Naive thymus-derived CD4-positive, alpha-beta T cell (primary cell): ENCODE results near the gene SLC4A5. TPM values are rescaled to one million over a fixed set of nuclear protein-coding genes. Genes with fewer than 3 reads are reported as not detected.

Source experiments
- ATAC-seq: fragments of 150-1000 bp; cut with Tn5 transposase; 2 replicates; pipeline ENCODE4 v1.10.0; 2021; ENCODE audit warnings: mild to moderate bottlenecking, moderate library complexity
- CTCF ChIA-PET: fragments of 350-600 bp; sonication (Branson Sonifier 250); formaldehyde crosslinking; loops from one replicate; lab custom pipeline; 2021; ENCODE audit warnings: antibody characterized with exemption; lab: Charles Lee
- POLR2A ChIA-PET: fragments of 350-600 bp; sonication (Branson Sonifier 250); formaldehyde crosslinking; loops from one replicate; lab custom pipeline; 2021; ENCODE audit warnings: antibody characterized with exemption, inconsistent platforms; lab: Charles Lee
- DNase-seq, 9 donors: peaks; one replicate each; pipeline versions ENCODE4 v3.0.0 to v3.0.0-alpha.2; 2020 to 2022; ENCODE audit warnings: mixed read lengths in 1 of 9
- H3K27ac ChIP-seq: one replicate; pipeline ENCODE4 v1.7.0; 2013; ENCODE audit warnings: mild to moderate bottlenecking, low read depth, low read length, moderate library complexity
- H3K27me3 ChIP-seq, 2 donors: one replicate each; pipeline ENCODE4 v1.7.0; 2013; ENCODE audit warnings: low read length in 2 of 2, mild to moderate bottlenecking in 2 of 2, moderate library complexity in 2 of 2; ENCODE audit not compliant: control insufficient read depth in 2 of 2, insufficient read depth in 2 of 2
- H3K36me3 ChIP-seq, 3 experiments: 1 replicate in 2 of 3; 2 replicates in 1 of 3; pipeline ENCODE4 v1.7.0; 2013; ENCODE audit warnings: low read length in 3 of 3, mild to moderate bottlenecking in 3 of 3, moderate library complexity in 1 of 3; ENCODE audit not compliant: insufficient read depth in 3 of 3, control insufficient read depth in 2 of 3
- H3K4me1 ChIP-seq, 2 donors: one replicate each; pipeline ENCODE4 v1.7.0; 2013; ENCODE audit warnings: low read length in 2 of 2, mild to moderate bottlenecking in 2 of 2, moderate library complexity in 1 of 2; ENCODE audit not compliant: control insufficient read depth in 2 of 2, insufficient read depth in 2 of 2
- H3K4me3 ChIP-seq: 2 replicates; pipeline ENCODE4 v1.7.0; 2013; ENCODE audit warnings: mild to moderate bottlenecking, low read length
- H3K9me3 ChIP-seq, 3 experiments: 1 replicate in 2 of 3; 2 replicates in 1 of 3; pipeline ENCODE4 v1.7.0; 2013; ENCODE audit warnings: low read length in 3 of 3; ENCODE audit not compliant: control insufficient read depth in 2 of 3
- H3K27ac Mint-ChIP-seq, 9 donors: one replicate each; pipeline ENCODE4 v1.8.0; 2020 to 2022; ENCODE audit warnings: mixed read lengths in 9 of 9, mild to moderate bottlenecking in 8 of 9, moderate library complexity in 5 of 9, inconsistent platforms in 2 of 9
- H3K27me3 Mint-ChIP-seq, 5 donors: one replicate each; pipeline ENCODE4 v1.8.0; 2021 to 2022; ENCODE audit warnings: mixed read lengths in 5 of 5, mild to moderate bottlenecking in 1 of 5
- H3K36me3 Mint-ChIP-seq, 5 donors: one replicate each; pipeline ENCODE4 v1.8.0; 2020 to 2022; ENCODE audit warnings: mixed read lengths in 5 of 5, mild to moderate bottlenecking in 3 of 5, inconsistent platforms in 1 of 5
- H3K4me1 Mint-ChIP-seq, 7 donors: one replicate each; pipeline ENCODE4 v1.8.0; 2020 to 2022; ENCODE audit warnings: mixed read lengths in 7 of 7, mild to moderate bottlenecking in 3 of 7, inconsistent platforms in 1 of 7
- H3K4me3 Mint-ChIP-seq, 10 donors: one replicate each; pipeline ENCODE4 v1.8.0; 2020 to 2022; ENCODE audit warnings: mild to moderate bottlenecking in 10 of 10, mixed read lengths in 10 of 10, moderate library complexity in 6 of 10, inconsistent platforms in 2 of 10
- H3K9me3 Mint-ChIP-seq, 11 donors: one replicate each; pipeline ENCODE4 v1.8.0; 2020 to 2022; ENCODE audit warnings: mixed read lengths in 11 of 11, mild to moderate bottlenecking in 4 of 11, inconsistent platforms in 1 of 11, moderate library complexity in 1 of 11
- intact Hi-C, 2 donors: fragments of 100-400 bp; cut with micrococcal nuclease; formaldehyde crosslinking; loops; one replicate each; pipeline ENCODE4 v1.15.1; 2023
- polyA plus RNA-seq, 2 donors: library from polyadenylated mRNA; unstranded; fragments of 300-500 nt; fragmentation: Illumina TruSeq; gene quantifications; one replicate each; pipeline ENCODE4 v1.2.3, GENCODE V29; 2021
- total RNA-seq, 6 experiments: library from RNA in 5 of 6; stranded (reverse) in 5 of 6; gene quantifications; 1 replicate in 5 of 6; 2 replicates in 1 of 6; pipeline ENCODE4 v1.2.3 and lab custom pipeline; 2021 to 2026

SLC4A5 gene
- total and polyA plus RNA-seq, 7 experiments from 2014 or later, result 0.59 to 20.8 (median 14.8) TPM

GRCh38 chr2:74290466-74291217, 52.6 kb downstream of the SLC4A5 start:
- Histone ChIP-seq H3K36me3 (peaks cover 0 to 3% (median 0%) of the 10 kb centered on the region in 3 experiments), H3K9me3 (no peaks in the 10 kb centered on the region), H3K27ac (peak overlapping the region; percentile 72), H3K4me3 (peak overlapping the region; percentile 27), H3K4me1 (peaks cover 17 to 25% of the 10 kb centered on the region in 2 donors), H3K27me3 (no peaks in the 10 kb centered on the region)
- POLR2A ChIA-PET, result interaction anchor here (0.6 to 1.5 kb wide), 5 partner anchors 10 to 272 kb away, joined by 3 to 4 read pairs (median 3); no protein-coding TSS in a partner anchor
- DNase-seq (peak in 8 of 9 donors; percentile 11 to 73 (median 57)), ATAC-seq (peak; percentile 82)
- peaks cover 0 to 2% (median 0%) of the 10 kb centered on the region in 11 donors for H3K9me3 Mint-ChIP-seq
- H3K36me3 Mint-ChIP-seq, result peaks cover 0 to 17% (median 9%) of the 10 kb centered on the region in 5 donors
- H3K4me1 Mint-ChIP-seq, result peaks cover 12 to 35% (median 25%) of the 10 kb centered on the region in 7 donors
- H3K27me3 Mint-ChIP-seq, result no peaks in the 10 kb centered on the region
- intact Hi-C loops, result loop anchor here (1.0 to 2.0 kb wide), 2 partner anchors 23 to 24 kb away; no protein-coding TSS in a partner anchor
- H3K27ac Mint-ChIP-seq, result peak overlapping the region; percentile 74 to 96 (median 91)
- peak overlapping the region; percentile 42 to 90 (median 76) for H3K4me3 Mint-ChIP-seq
- CTCF ChIA-PET, result interaction anchor here (0.9 to 1.9 kb wide), 2 partner anchors 41 to 44 kb away, joined by 3 to 7 read pairs; no protein-coding TSS in a partner anchor

- Mint-ChIP-seq H3K4me1 (peaks cover 12 to 35% (median 25%) of the 10 kb centered on the region in 7 donors), H3K9me3 (peaks cover 0 to 2% (median 0%) of the 10 kb centered on the region in 11 donors), H3K27ac (peak overlapping the region; percentile 74 to 96 (median 91)), H3K4me3 (peak overlapping the region in 9 of 10 donors; percentile 42 to 90 (median 76)), H3K27me3 (no peaks in the 10 kb centered on the region), H3K36me3 (peaks cover 0 to 17% (median 9%) of the 10 kb centered on the region in 5 donors)
- peak overlapping the region; percentile 72 for H3K27ac ChIP-seq
- ChIA-PET POLR2A (interaction anchor here (0.6 to 1.5 kb wide), 2 partner anchors 22 to 271 kb away, joined by 3 read pairs; no protein-coding TSS in a partner anchor), CTCF (interaction anchor here (1.9 kb wide), 1 partner anchor 45 kb away, joined by 7 read pairs; no protein-coding TSS in a partner anchor)
- H3K36me3 ChIP-seq, result peaks cover 0 to 5% (median 0%) of the 10 kb centered on the region in 3 experiments
- peaks cover 17 to 25% of the 10 kb centered on the region in 2 donors for H3K4me1 ChIP-seq
- ATAC-seq, result no peak
- no peaks in the 10 kb centered on the region for H3K27me3 ChIP-seq
- H3K4me3 ChIP-seq, result no peak overlapping the region
- intact Hi-C loops, result loop anchor here (1.0 to 2.0 kb wide), 2 partner anchors 23 kb away; no protein-coding TSS in a partner anchor
- no peaks in the 10 kb centered on the region for H3K9me3 ChIP-seq
- DNase-seq, result no peak
Observed at GRCh38 chr2:74290066-74290465, 53.1 kb downstream of the SLC4A5 start.

GRCh38 chr2:74286725-74287124, 56.5 kb downstream of the SLC4A5 start:
- Histone ChIP-seq H3K27me3 (no peaks in the 10 kb centered on the region), H3K36me3 (peaks cover 0 to 17% (median 0%) of the 10 kb centered on the region in 3 experiments), H3K4me3 (no peak overlapping the region), H3K9me3 (no peaks in the 10 kb centered on the region), H3K27ac (no peak overlapping the region), H3K4me1 (peaks cover 17 to 23% of the 10 kb centered on the region in 2 donors)
- H3K9me3 Mint-ChIP-seq, result peaks cover 0 to 2% (median 0%) of the 10 kb centered on the region in 11 donors
- no peak for ATAC-seq
- POLR2A ChIA-PET, result interaction anchor here (1.2 kb wide), 1 partner anchor 26 kb away, joined by 3 read pairs; no protein-coding TSS in a partner anchor
- CTCF ChIA-PET, result interaction anchor here (1.1 kb wide), 1 partner anchor 36 kb away, joined by 3 read pairs; no protein-coding TSS in a partner anchor
- peaks cover 0 to 23% (median 6%) of the 10 kb centered on the region in 5 donors for H3K36me3 Mint-ChIP-seq
- no peaks in the 10 kb centered on the region for H3K27me3 Mint-ChIP-seq
- H3K4me1 Mint-ChIP-seq, result peaks cover 13 to 23% (median 17%) of the 10 kb centered on the region in 7 donors
- intact Hi-C loops, result no loop called here
- no peak overlapping the region for H3K27ac Mint-ChIP-seq
- no peak overlapping the region for H3K4me3 Mint-ChIP-seq
- no peak for DNase-seq

- peak overlapping the region in 1 of 9 donors; percentile 22 for H3K27ac Mint-ChIP-seq
- ATAC-seq (no peak), DNase-seq (no peak)
- peaks cover 0 to 2% (median 0%) of the 10 kb centered on the region in 11 donors for H3K9me3 Mint-ChIP-seq
- H3K27ac ChIP-seq, result no peak overlapping the region
- peaks cover 0 to 17% (median 0%) of the 10 kb centered on the region in 3 experiments for H3K36me3 ChIP-seq
- H3K27me3 Mint-ChIP-seq, result peaks cover 0 to 26% (median 0%) of the 10 kb centered on the region in 5 donors
- POLR2A ChIA-PET, result no interaction called here
- H3K36me3 Mint-ChIP-seq, result peaks cover 0 to 43% (median 11%) of the 10 kb centered on the region in 5 donors
- CTCF ChIA-PET, result interaction anchor here (1.4 kb wide), 1 partner anchor 55 kb away, joined by 4 read pairs; no protein-coding TSS in a partner anchor
- intact Hi-C loops, result loop anchor here in 1 of 2 donors (5.0 kb wide), 1 partner anchor 41 kb away; no protein-coding TSS in a partner anchor
- H3K27me3 ChIP-seq, result no peaks in the 10 kb centered on the region
- peaks cover 0 to 4% (median 0%) of the 10 kb centered on the region in 7 donors for H3K4me1 Mint-ChIP-seq
- H3K4me3 ChIP-seq, result no peak overlapping the region
- H3K4me1 ChIP-seq, result no peaks in the 10 kb centered on the region
- H3K9me3 ChIP-seq, result no peaks in the 10 kb centered on the region
- H3K4me3 Mint-ChIP-seq, result no peak overlapping the region
Observed at GRCh38 chr2:74281141-74281975, 61.9 kb downstream of the SLC4A5 start.

GRCh38 chr2:74278694-74279093, 64.5 kb downstream of the SLC4A5 start:
- Histone ChIP-seq H3K27ac (no peak overlapping the region), H3K4me1 (no peaks in the 10 kb centered on the region), H3K4me3 (no peak overlapping the region), H3K27me3 (no peaks in the 10 kb centered on the region), H3K36me3 (peaks cover 0 to 11% (median 0%) of the 10 kb centered on the region in 3 experiments), H3K9me3 (no peaks in the 10 kb centered on the region)
- DNase-seq (no peak), ATAC-seq (no peak)
- Mint-ChIP-seq H3K27me3 (peaks cover 0 to 31% (median 0%) of the 10 kb centered on the region in 5 donors), H3K4me1 (peaks cover 0 to 9% (median 0%) of the 10 kb centered on the region in 7 donors), H3K36me3 (peaks cover 0 to 40% (median 10%) of the 10 kb centered on the region in 5 donors), H3K4me3 (no peak overlapping the region), H3K27ac (peak overlapping the region in 3 of 9 donors; percentile 14 to 68 (median 15)), H3K9me3 (peaks cover 0 to 2% (median 0%) of the 10 kb centered on the region in 11 donors)
- CTCF ChIA-PET, result no interaction called here
- intact Hi-C loops, result no loop called here
- POLR2A ChIA-PET, result no interaction called here
